H9 (cell line): ENCODE data around the gene CORO7. TPM values are rescaled to one million over a fixed set of nuclear protein-coding genes. Genes with fewer than 3 reads are reported as not detected.
A peak's percentile ranks its signal among the peaks of the same experiment; 100 is the strongest.

Experiments used
- DNase-seq: peaks from one replicate; pipeline ENCODE4 v3.0.0-alpha.2; 2017
- H2AFZ ChIP-seq: one replicate; pipeline ENCODE4 v1.6.1; 2013; ENCODE audit warnings: mild to moderate bottlenecking, low read length, control low read depth, moderate library complexity
- H2AK5ac ChIP-seq: 2 replicates; pipeline ENCODE4 v1.6.1; 2013; ENCODE audit warnings: low read length, control low read depth, mixed read lengths; ENCODE audit not compliant: insufficient read length
- H2BK120ac ChIP-seq: one replicate; pipeline ENCODE4 v1.6.1; 2013; ENCODE audit warnings: low read depth, mild to moderate bottlenecking, low read length, control low read depth, inconsistent platforms; ENCODE audit not compliant: poor library complexity, severe bottlenecking
- H2BK12ac ChIP-seq: 2 replicates; pipeline ENCODE4 v1.6.1; 2013; ENCODE audit warnings: low read length, control low read depth, mixed read lengths, low read depth; ENCODE audit not compliant: insufficient read length
- H2BK15ac ChIP-seq: 2 replicates; pipeline ENCODE4 v1.6.1; 2013; ENCODE audit warnings: low read depth, low read length, control low read depth
- H2BK20ac ChIP-seq: one replicate; pipeline ENCODE4 v1.6.1; 2013; ENCODE audit warnings: low read depth, mild to moderate bottlenecking, low read length, control low read depth, inconsistent platforms; ENCODE audit not compliant: poor library complexity, severe bottlenecking
- H2BK5ac ChIP-seq: 2 replicates; pipeline ENCODE4 v1.6.1; 2013; ENCODE audit warnings: low read length, control low read depth, mixed read lengths; ENCODE audit not compliant: insufficient read length
- H3K14ac ChIP-seq: 2 replicates; pipeline ENCODE4 v1.6.1; 2013; ENCODE audit warnings: low read length, control low read depth; ENCODE audit not compliant: insufficient read depth
- H3K18ac ChIP-seq: 2 replicates; pipeline ENCODE4 v1.6.1; 2013; ENCODE audit warnings: low read depth, mild to moderate bottlenecking, mixed read lengths, low read length, control low read depth; ENCODE audit not compliant: insufficient read length
- H3K23ac ChIP-seq: 2 replicates; pipeline ENCODE4 v1.6.1; 2013; ENCODE audit warnings: low read length, control low read depth, mixed read lengths, low read depth; ENCODE audit not compliant: insufficient read length
- H3K23me2 ChIP-seq: 2 replicates; pipeline ENCODE4 v1.6.1; 2013; ENCODE audit warnings: low read depth, mild to moderate bottlenecking, mixed read lengths, low read length, control low read depth; ENCODE audit not compliant: insufficient read length, poor library complexity, severe bottlenecking
- H3K27ac ChIP-seq: 2 replicates; pipeline ENCODE4 v1.5.1; 2013; ENCODE audit warnings: low read length, control low read depth, mixed read lengths, low read depth; ENCODE audit not compliant: insufficient read length
- H3K27me3 ChIP-seq: 2 replicates; pipeline ENCODE4 v1.6.1; 2013; ENCODE audit warnings: low read length, control low read depth, inconsistent platforms; ENCODE audit not compliant: insufficient read depth
- H3K4ac ChIP-seq: 2 replicates; pipeline ENCODE4 v1.6.1; 2013; ENCODE audit warnings: low read depth, mild to moderate bottlenecking, control low read depth, inconsistent platforms, low read length, moderate library complexity
- H3K4me1 ChIP-seq: 2 replicates; pipeline ENCODE4 v1.6.1; 2013; ENCODE audit warnings: low read length, control low read depth, inconsistent platforms; ENCODE audit not compliant: insufficient read depth
- H3K4me2 ChIP-seq: 2 replicates; pipeline ENCODE4 v1.6.1; 2013; ENCODE audit warnings: low read length, control low read depth, mixed read lengths; ENCODE audit not compliant: insufficient read length, insufficient read depth
- H3K56ac ChIP-seq: 2 replicates; pipeline ENCODE4 v1.6.1; 2013; ENCODE audit warnings: low read depth, mild to moderate bottlenecking, mixed read lengths, low read length, control low read depth; ENCODE audit not compliant: insufficient read length
- H3K79me1 ChIP-seq: 2 replicates; pipeline ENCODE4 v1.6.1; 2013; ENCODE audit warnings: low read depth, mild to moderate bottlenecking, moderate library complexity, low read length, control low read depth, inconsistent platforms; ENCODE audit not compliant: insufficient read depth, poor library complexity, severe bottlenecking
- H3K79me2 ChIP-seq: 2 replicates; pipeline ENCODE4 v1.6.1; 2013; ENCODE audit warnings: low read length, control low read depth, inconsistent platforms; ENCODE audit not compliant: insufficient read depth
- H3K9ac ChIP-seq: 2 replicates; pipeline ENCODE4 v1.6.1; 2013; ENCODE audit warnings: low read length, control low read depth, mixed read lengths; ENCODE audit not compliant: insufficient read length; ENCODE audit errors: extremely low read depth
- H3K9me3 ChIP-seq: one replicate; pipeline ENCODE4 v1.6.1; 2013; ENCODE audit warnings: low read depth, low read length, inconsistent platforms; ENCODE audit not compliant: control insufficient read depth
- H3T11ph ChIP-seq: one replicate; pipeline ENCODE4 v1.6.1; 2013; ENCODE audit warnings: mild to moderate bottlenecking, low read length, control low read depth, inconsistent platforms
- H4K20me1 ChIP-seq: one replicate; pipeline ENCODE4 v1.6.1; 2013; ENCODE audit not compliant: control insufficient read depth, insufficient read length, insufficient read depth
- H4K5ac ChIP-seq: 2 replicates; pipeline ENCODE4 v1.6.1; 2013; ENCODE audit warnings: low read depth, mild to moderate bottlenecking, mixed read lengths, low read length, control low read depth; ENCODE audit not compliant: insufficient read length
- H4K8ac ChIP-seq: replicated peaks from 2 replicates; pipeline ENCODE4 v1.6.1; 2013; ENCODE audit warnings: low read length, control low read depth, mixed read lengths, low read depth; ENCODE audit not compliant: insufficient read length
- H4K91ac ChIP-seq: 2 replicates; pipeline ENCODE4 v1.6.1; 2013; ENCODE audit warnings: low read depth, mild to moderate bottlenecking, moderate library complexity, mixed read lengths, low read length, control low read depth; ENCODE audit not compliant: insufficient read length
- H3K27ac Mint-ChIP-seq, 3 experiments: 2 replicates in 2 of 3; 3 replicates in 1 of 3; pipeline ENCODE4 v1.8.0; 2020 to 2021; ENCODE audit warnings: mixed read lengths in 3 of 3, mild to moderate bottlenecking in 1 of 3, moderate library complexity in 1 of 3
- H3K27me3 Mint-ChIP-seq: 2 replicates; pipeline ENCODE4 v1.8.0; 2021; ENCODE audit warnings: low read depth, mild to moderate bottlenecking, moderate library complexity, mixed read lengths
- H3K36me3 Mint-ChIP-seq, 3 experiments: 2 replicates in 2 of 3; 3 replicates in 1 of 3; pipeline ENCODE4 v1.8.0; 2020 to 2021; ENCODE audit warnings: low read depth in 3 of 3, mixed read lengths in 3 of 3; ENCODE audit not compliant: insufficient read depth in 1 of 3
- H3K4me1 Mint-ChIP-seq, 2 experiments: 2 replicates each; pipeline ENCODE4 v1.8.0; 2020; ENCODE audit warnings: mixed read lengths in 2 of 2
- H3K4me3 Mint-ChIP-seq, 2 experiments: 2 replicates in 1 of 2; 3 replicates in 1 of 2; pipeline ENCODE4 v1.8.0; 2020 to 2021; ENCODE audit warnings: mild to moderate bottlenecking in 2 of 2, mixed read lengths in 2 of 2, moderate library complexity in 1 of 2
- H3K9me3 Mint-ChIP-seq, 2 experiments: 2 replicates in 1 of 2; 3 replicates in 1 of 2; pipeline ENCODE4 v1.8.0; 2020; ENCODE audit warnings: mild to moderate bottlenecking in 2 of 2, mixed read lengths in 2 of 2, moderate library complexity in 1 of 2
- WGBS: extraction: QIAGEN DNeasy Blood & Tissue Kit; methylation state at CpG from one replicate; pipeline ENCODE4 v1.1.7; 2013; ENCODE audit warnings: missing lambda C conversion rate, low lambda C conversion rate, mixed read lengths; ENCODE audit not compliant: insufficient read length; ENCODE audit errors: extremely low coverage; 5-methylcytosine and 5-hydroxymethylcytosine counted together
- total RNA-seq: library from RNA; stranded (reverse); gene quantifications from 2 replicates; pipeline ENCODE4 v1.2.1, GENCODE V29; 2021
- TF ChIP-seq, protein P1 (sequence below): fragments of 200-600 bp; sonication (generic); conservative IDR thresholded peaks from 3 replicates; pipeline ENCODE4 v1.8.0; 2021; ENCODE audit warnings: antibody characterized with exemption, mild to moderate bottlenecking

The CORO7 gene
- total RNA-seq, 1 experiment from 2014 or later, result 38.4 TPM

DNA sequence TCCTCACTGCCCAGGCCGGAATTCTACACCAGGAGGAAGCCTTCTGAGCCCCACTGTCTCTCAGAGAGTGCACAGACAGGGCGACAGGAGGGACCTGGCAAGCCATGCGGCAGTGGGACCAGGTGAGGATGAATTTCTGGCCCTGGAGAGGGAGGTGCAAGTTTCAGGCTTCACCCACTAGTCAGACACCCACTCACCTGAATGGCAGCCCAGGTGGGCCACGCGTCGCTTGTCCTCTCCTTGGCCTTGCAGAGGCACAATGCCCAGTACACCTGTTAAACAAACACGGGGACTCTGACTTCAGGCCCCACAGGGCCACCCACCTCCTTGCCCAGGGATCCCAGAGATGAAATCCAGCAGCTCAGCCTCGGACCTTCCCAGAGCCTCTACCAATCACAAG is 4.2 kb downstream of the CORO7 start:
- Histone ChIP-seq H3K23ac (no peak overlapping the region), H3K9me3 (no peaks in the 10 kb centered on the region), H3K4me1 (no peaks in the 10 kb centered on the region; the same call in 1 of the 2 replicates), H4K5ac (no peak overlapping the region), H3K27ac (no peak overlapping the region), H3T11ph (no peak overlapping the region), H2BK5ac (no peak overlapping the region), H4K91ac (no peak overlapping the region), H2AFZ (no peak overlapping the region), H4K20me1 (no peaks in the 10 kb centered on the region), H2BK15ac (no peak overlapping the region), H3K56ac (no peak overlapping the region), H3K23me2 (no peaks in the 10 kb centered on the region), H3K27me3 (no peaks in the 10 kb centered on the region), H3K4ac (no peak overlapping the region), H2BK12ac (no peak overlapping the region), H3K79me2 (no peaks in the 10 kb centered on the region), H3K9ac (no peak overlapping the region), H3K4me2 (no peak overlapping the region), H3K79me1 (no peaks in the 10 kb centered on the region), H4K8ac (no peak overlapping the region), H2BK20ac (no peak overlapping the region), H2AK5ac (no peak overlapping the region), H3K18ac (no peak overlapping the region), H2BK120ac (no peak overlapping the region), H3K14ac (no peak overlapping the region)
- DNase-seq, result no peak
- Mint-ChIP-seq H3K27ac (peak overlapping the region in 1 of 3 experiments; percentile 50; a peak in 2 of 7 replicates), H3K4me1 (peaks cover 8 to 10% of the 10 kb centered on the region in 2 experiments), H3K4me3 (no peak overlapping the region; a peak in 1 of 5 replicates), H3K9me3 (0 out of 5 replicates have a peak, but pooled peaks cover 0 to 1% of the 10 kb centered on the region in 2 experiments), H3K27me3 (peaks cover 2% of the 10 kb centered on the region), H3K36me3 (peaks cover 0 to 3% (median under 1%) of the 10 kb centered on the region in 3 experiments; a peak in 3 of 7 replicates)
- TF ChIP-seq, protein P1, sequence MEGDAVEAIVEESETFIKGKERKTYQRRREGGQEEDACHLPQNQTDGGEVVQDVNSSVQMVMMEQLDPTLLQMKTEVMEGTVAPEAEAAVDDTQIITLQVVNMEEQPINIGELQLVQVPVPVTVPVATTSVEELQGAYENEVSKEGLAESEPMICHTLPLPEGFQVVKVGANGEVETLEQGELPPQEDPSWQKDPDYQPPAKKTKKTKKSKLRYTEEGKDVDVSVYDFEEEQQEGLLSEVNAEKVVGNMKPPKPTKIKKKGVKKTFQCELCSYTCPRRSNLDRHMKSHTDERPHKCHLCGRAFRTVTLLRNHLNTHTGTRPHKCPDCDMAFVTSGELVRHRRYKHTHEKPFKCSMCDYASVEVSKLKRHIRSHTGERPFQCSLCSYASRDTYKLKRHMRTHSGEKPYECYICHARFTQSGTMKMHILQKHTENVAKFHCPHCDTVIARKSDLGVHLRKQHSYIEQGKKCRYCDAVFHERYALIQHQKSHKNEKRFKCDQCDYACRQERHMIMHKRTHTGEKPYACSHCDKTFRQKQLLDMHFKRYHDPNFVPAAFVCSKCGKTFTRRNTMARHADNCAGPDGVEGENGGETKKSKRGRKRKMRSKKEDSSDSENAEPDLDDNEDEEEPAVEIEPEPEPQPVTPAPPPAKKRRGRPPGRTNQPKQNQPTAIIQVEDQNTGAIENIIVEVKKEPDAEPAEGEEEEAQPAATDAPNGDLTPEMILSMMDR, result no peak
- no CpG with 5 or more reads among the region's 8 CpGs for WGBS
